Measurements from ENCODE around the gene PTPN6. TPM values are rescaled to one million over a fixed set of nuclear protein-coding genes. Genes with fewer than 3 reads are reported as not detected.

Gene PTPN6
- total RNA-seq, 3 donors from 2014 or later = 37.4 to 61.7 (median 51.7) TPM

- Histone ChIP-seq H3K4me3 (peak overlapping the region; percentile 19), H3K9me3 (no peaks in the 10 kb centered on the region), H3K36me3 (ENCODE audit: low read depth) (no peaks in the 10 kb centered on the region), H3K4me1 (ENCODE audit: low read depth) (peaks cover 16% of the 10 kb centered on the region)
- DNase-seq (peak in 1 of 3 donors; percentile 56), ATAC-seq (peak; percentile 2)
- no peak for TF ChIP-seq CTCF (IDR thresholded peaks at IDR 0.05)
- intact Hi-C loops (cut with DNase I, micrococcal nuclease) = loop anchor here in 1 of 2 donors (10.0 kb wide), 1 partner anchor 180 kb away; the partner anchor contains the start of gene C1R
Observed at GRCh38 chr12:6914947-6915788, 36.0 kb upstream of the PTPN6 start.

GRCh38 chr12:6915789-6916285 lies 35.3 kb upstream of the PTPN6 start:
- DNase-seq (peak in 1 of 3 donors; percentile 52), ATAC-seq (no peak)
- no peak for TF ChIP-seq CTCF (IDR thresholded peaks at IDR 0.05)
- Histone ChIP-seq H3K4me3 (no peak overlapping the region), H3K36me3 (ENCODE audit: low read depth) (no peaks in the 10 kb centered on the region), H3K4me1 (ENCODE audit: low read depth) (peaks cover 16% of the 10 kb centered on the region), H3K9me3 (no peaks in the 10 kb centered on the region)
- intact Hi-C loops (cut with DNase I, micrococcal nuclease) = loop anchor here in 1 of 2 donors (10.0 kb wide), 1 partner anchor 179 kb away; the partner anchor contains the start of gene C1R

- intact Hi-C loops (cut with DNase I, micrococcal nuclease) = loop anchor here in 1 of 2 donors (10.0 kb wide), 1 partner anchor 178 kb away; the partner anchor contains the start of gene C1R
Observed at GRCh38 chr12:6916426-6917200, 34.5 kb upstream of the PTPN6 start.

GRCh38 chr12:6917491-6918231 lies 33.5 kb upstream of the PTPN6 start:
- ATAC-seq (no peak), DNase-seq (no peak)
- intact Hi-C loops (cut with DNase I, micrococcal nuclease) = loop anchor here in 1 of 2 donors (10.0 kb wide), 1 partner anchor 177 kb away; the partner anchor contains the start of gene C1R
- Histone ChIP-seq H3K4me1 (ENCODE audit: low read depth) (peaks cover 16% of the 10 kb centered on the region), H3K36me3 (ENCODE audit: low read depth) (no peaks in the 10 kb centered on the region), H3K9me3 (no peaks in the 10 kb centered on the region), H3K4me3 (no peak overlapping the region)
- TF ChIP-seq CTCF (IDR thresholded peaks at IDR 0.05) = no peak

More at GRCh38 chr12:6916426-6917200, 34.5 kb upstream of the PTPN6 start:
- Histone ChIP-seq H3K9me3 (no peaks in the 10 kb centered on the region), H3K4me1 (ENCODE audit: low read depth) (peaks cover 16% of the 10 kb centered on the region), H3K36me3 (ENCODE audit: low read depth) (no peaks in the 10 kb centered on the region), H3K4me3 (no peak overlapping the region)
- no peak for TF ChIP-seq CTCF (IDR thresholded peaks at IDR 0.05)
- peak in 1 of 3 donors; percentile 39 for DNase-seq
- ATAC-seq = no peak

- no peaks in the 10 kb centered on the region for H3K36me3 ChIP-seq (ENCODE audit: low read depth)
- H3K9me3 ChIP-seq = no peaks in the 10 kb centered on the region
- TF ChIP-seq CTCF (IDR thresholded peaks at IDR 0.05) = no peak
- DNase-seq (peak in 1 of 3 donors; percentile 6), ATAC-seq (no peak)
- H3K4me1 ChIP-seq (ENCODE audit: low read depth) = peaks cover 13% of the 10 kb centered on the region
- H3K4me3 ChIP-seq = no peak overlapping the region
- intact Hi-C loops (cut with DNase I, micrococcal nuclease) = loop anchor here in 1 of 2 donors (10.0 kb wide), 1 partner anchor 175 kb away; the partner anchor contains the start of gene C1R
Observed at GRCh38 chr12:6919588-6919987, 31.6 kb upstream of the PTPN6 start.

Data from mucosa of descending colon (tissue), 3 donors.